ENCODE results near the gene LRRC39.

GRCh38 chr1:100177295-100178041 lies 588 bp downstream of the LRRC39 start:
- TF ChIP-seq EZH2phosphoT487 (IDR thresholded peaks at IDR 0.05; ENCODE audit: insufficient read depth, low read depth) (no peak), EZH2 (IDR thresholded peaks at IDR 0.05; ENCODE audit: insufficient read depth, poor library complexity, severe bottlenecking) (no peak)

Measured in GM23248 (cell line).